Measurements from ENCODE around the gene PTPRF.

Gene PTPRF

DNA sequence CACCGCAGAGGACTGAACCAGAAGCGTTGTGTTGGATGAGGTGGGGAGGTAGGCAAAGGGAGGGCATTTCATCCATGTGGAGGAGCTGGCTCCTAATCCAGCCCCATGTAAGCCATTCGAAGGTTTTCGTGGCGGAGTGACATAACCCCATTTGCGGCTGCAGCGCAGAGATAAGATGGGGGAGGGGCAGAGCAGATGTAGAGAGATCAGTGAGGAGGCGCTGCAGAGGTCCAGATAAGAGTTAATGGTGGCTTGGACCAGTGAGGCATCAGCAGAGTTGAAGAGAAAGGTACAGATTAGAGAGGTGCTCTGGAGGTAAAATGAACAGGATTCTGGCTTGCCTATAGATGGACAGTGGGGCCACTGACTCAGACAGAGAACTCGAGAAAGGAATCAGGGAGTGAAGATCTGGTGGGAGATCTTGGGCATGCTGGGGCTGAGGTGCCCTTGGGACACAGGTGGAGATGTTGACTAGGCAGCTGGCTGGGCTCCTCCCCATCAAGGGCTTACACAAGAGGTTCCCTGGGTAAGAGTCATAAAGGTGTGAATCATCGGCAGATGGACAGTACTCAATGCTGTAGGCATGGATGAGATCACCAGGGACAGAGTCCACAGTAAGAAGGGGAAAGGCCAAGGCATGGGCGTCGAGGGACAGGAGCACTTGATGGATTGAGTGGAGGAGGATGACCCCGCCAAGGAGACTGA lies 7.8 kb upstream of the PTPRF start:
- H3K18ac ChIP-seq (ENCODE audit: low read length), result no peak overlapping the region
- H2BK12ac ChIP-seq (ENCODE audit: low read length), result no peak overlapping the region
- H3K14ac ChIP-seq (ENCODE audit: low read length), result no peak overlapping the region
- H3K4me3 ChIP-seq (ENCODE audit: low read length in 2 of 2), result no peak overlapping the region
- peaks cover 0 to 51% (median 0%) of the 10 kb centered on the region in 3 experiments for H3K27me3 ChIP-seq (ENCODE audit: control insufficient read depth in 3 of 3, insufficient read depth in 3 of 3, low read depth in 1 of 3, low read length in 3 of 3)
- no peak overlapping the region for H2BK120ac ChIP-seq (ENCODE audit: low read depth, low read length)
- no peak overlapping the region for H3K27ac ChIP-seq (replicated peaks; ENCODE audit: low read length)
- H2BK5ac ChIP-seq (ENCODE audit: low read length), result no peak overlapping the region
- H3K4me2 ChIP-seq (ENCODE audit: insufficient read depth, low read length, poor library complexity, severe bottlenecking), result no peak overlapping the region
- no peak overlapping the region for H3K9ac ChIP-seq (ENCODE audit: low read depth, low read length, poor library complexity)
- no CpG with 5 or more reads among the region's 13 CpGs for WGBS, 2 donors (ENCODE audit: extremely low coverage in 2 of 2, insufficient read length in 2 of 2, insufficient replicate concordance in 1 of 2)
- DNase-seq (ENCODE audit: low spot score), result no peak
- H3K4me1 ChIP-seq (ENCODE audit: control insufficient read depth in 2 of 2, insufficient read depth in 1 of 2, low read depth in 1 of 2, low read length in 2 of 2), result peaks cover 2% of the 10 kb centered on the region in 2 donors
- no peak overlapping the region for H3K4ac ChIP-seq (ENCODE audit: low read length)
- peak overlapping the region; percentile 33 for H4K8ac ChIP-seq (ENCODE audit: low read depth, low read length)
- no peak overlapping the region for H2AK5ac ChIP-seq (ENCODE audit: low read depth, low read length)
- no peak overlapping the region for H2BK15ac ChIP-seq (ENCODE audit: low read length)
- no peak overlapping the region for H4K91ac ChIP-seq (ENCODE audit: low read depth, low read length, poor library complexity)
- no peak overlapping the region for H2AFZ ChIP-seq (ENCODE audit: low read length)
- no peaks in the 10 kb centered on the region for H3K79me1 ChIP-seq (ENCODE audit: low read depth, low read length)
- H3K36me3 ChIP-seq (replicated peaks in 1 of 2; ENCODE audit: control insufficient read depth in 2 of 2, insufficient read depth in 2 of 2, low read length in 2 of 2), result no peaks in the 10 kb centered on the region
- no peak overlapping the region for H3K23ac ChIP-seq (ENCODE audit: low read depth, low read length, poor library complexity)
- H3K9me3 ChIP-seq (replicated peaks in 1 of 2; ENCODE audit: control insufficient read depth in 2 of 2, insufficient read depth in 1 of 2, low read depth in 1 of 2, low read length in 2 of 2), result peaks cover 0 to 2% of the 10 kb centered on the region in 2 donors

DNA sequence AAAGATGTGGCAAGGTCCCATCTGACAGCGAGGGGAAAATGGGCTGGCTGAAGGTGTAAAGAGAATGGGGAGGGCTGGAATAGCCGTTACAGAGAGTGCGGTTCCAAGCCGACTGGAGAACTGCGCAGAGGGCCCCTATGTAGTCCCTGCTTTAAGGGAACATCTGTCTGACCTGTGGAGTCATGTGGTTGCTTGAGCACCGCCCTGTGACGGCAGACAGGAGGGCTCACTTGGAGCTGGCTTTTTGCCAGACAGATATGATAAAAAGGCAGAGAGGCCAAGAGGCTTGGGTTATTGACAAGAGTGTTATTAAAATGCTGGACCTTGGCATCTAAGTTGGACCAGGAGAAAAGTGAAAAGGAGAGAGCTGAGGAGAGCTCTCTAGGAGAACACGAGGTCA lies 5.9 kb upstream of the PTPRF start:
- Histone ChIP-seq H4K91ac (ENCODE audit: low read depth, low read length, poor library complexity) (no peak overlapping the region), H3K4me1 (ENCODE audit: control insufficient read depth in 2 of 2, insufficient read depth in 1 of 2, low read depth in 1 of 2, low read length in 2 of 2) (peaks cover 2 to 4% of the 10 kb centered on the region in 2 donors), H2AFZ (ENCODE audit: low read length) (no peak overlapping the region), H3K4me2 (ENCODE audit: insufficient read depth, low read length, poor library complexity, severe bottlenecking) (no peak overlapping the region), H3K27me3 (ENCODE audit: control insufficient read depth in 3 of 3, insufficient read depth in 3 of 3, low read depth in 1 of 3, low read length in 3 of 3) (peaks cover 0 to 40% (median 0%) of the 10 kb centered on the region in 3 experiments), H3K14ac (ENCODE audit: low read length) (no peak overlapping the region), H2BK15ac (ENCODE audit: low read length) (no peak overlapping the region), H3K9me3 (replicated peaks in 1 of 2; ENCODE audit: control insufficient read depth in 2 of 2, insufficient read depth in 1 of 2, low read depth in 1 of 2, low read length in 2 of 2) (peaks cover 0 to 2% of the 10 kb centered on the region in 2 donors), H3K4ac (ENCODE audit: low read length) (no peak overlapping the region), H4K8ac (ENCODE audit: low read depth, low read length) (no peak overlapping the region), H2BK120ac (ENCODE audit: low read depth, low read length) (no peak overlapping the region), H3K27ac (replicated peaks; ENCODE audit: low read length) (no peak overlapping the region), H2AK5ac (ENCODE audit: low read depth, low read length) (no peak overlapping the region), H3K23ac (ENCODE audit: low read depth, low read length, poor library complexity) (no peak overlapping the region), H2BK5ac (ENCODE audit: low read length) (no peak overlapping the region), H3K18ac (ENCODE audit: low read length) (no peak overlapping the region), H3K4me3 (ENCODE audit: low read length in 2 of 2) (no peak overlapping the region), H3K9ac (ENCODE audit: low read depth, low read length, poor library complexity) (no peak overlapping the region), H3K79me1 (ENCODE audit: low read depth, low read length) (no peaks in the 10 kb centered on the region), H3K36me3 (replicated peaks in 1 of 2; ENCODE audit: control insufficient read depth in 2 of 2, insufficient read depth in 2 of 2, low read length in 2 of 2) (no peaks in the 10 kb centered on the region), H2BK12ac (ENCODE audit: low read length) (no peak overlapping the region)
- no CpG with 5 or more reads among the region's 8 CpGs for WGBS, 2 donors (ENCODE audit: extremely low coverage in 2 of 2, insufficient read length in 2 of 2, insufficient replicate concordance in 1 of 2)
- DNase-seq (ENCODE audit: low spot score), result no peak

DNA sequence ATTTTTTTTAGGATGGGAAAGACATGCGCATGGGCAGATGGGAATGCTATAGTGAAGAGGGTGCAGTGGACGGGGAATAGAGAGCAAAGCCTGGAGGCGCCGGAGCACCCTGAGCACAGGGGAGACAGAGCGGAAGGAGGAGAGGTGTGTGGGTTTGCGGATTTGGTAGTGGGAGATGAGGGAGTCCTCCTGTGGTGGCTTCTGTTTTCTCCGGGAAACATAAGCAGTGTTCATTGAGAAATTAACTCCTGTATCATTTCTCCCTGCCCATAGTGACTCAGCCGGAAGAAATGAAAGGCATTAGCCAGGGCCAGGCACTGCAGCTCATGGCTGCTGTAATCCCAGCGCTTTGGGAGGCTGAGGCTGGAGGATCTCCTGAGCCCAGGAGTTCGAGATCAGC lies 4.7 kb upstream of the PTPRF start:
- Histone ChIP-seq H2BK5ac (ENCODE audit: low read length) (no peak overlapping the region), H3K14ac (ENCODE audit: low read length) (no peak overlapping the region), H3K79me1 (ENCODE audit: low read depth, low read length) (no peaks in the 10 kb centered on the region), H3K4me2 (ENCODE audit: insufficient read depth, low read length, poor library complexity, severe bottlenecking) (no peak overlapping the region), H3K4ac (ENCODE audit: low read length) (no peak overlapping the region), H3K23ac (ENCODE audit: low read depth, low read length, poor library complexity) (no peak overlapping the region), H2BK12ac (ENCODE audit: low read length) (no peak overlapping the region), H3K4me1 (ENCODE audit: control insufficient read depth in 2 of 2, insufficient read depth in 1 of 2, low read depth in 1 of 2, low read length in 2 of 2) (peaks cover 4 to 5% of the 10 kb centered on the region in 2 donors), H2BK15ac (ENCODE audit: low read length) (no peak overlapping the region), H2AK5ac (ENCODE audit: low read depth, low read length) (no peak overlapping the region), H3K18ac (ENCODE audit: low read length) (no peak overlapping the region), H3K9me3 (replicated peaks in 1 of 2; ENCODE audit: control insufficient read depth in 2 of 2, insufficient read depth in 1 of 2, low read depth in 1 of 2, low read length in 2 of 2) (peaks cover 0 to under 1% of the 10 kb centered on the region in 2 donors), H2AFZ (ENCODE audit: low read length) (no peak overlapping the region), H3K27ac (replicated peaks; ENCODE audit: low read length) (no peak overlapping the region), H4K91ac (ENCODE audit: low read depth, low read length, poor library complexity) (no peak overlapping the region), H3K9ac (ENCODE audit: low read depth, low read length, poor library complexity) (no peak overlapping the region), H3K36me3 (replicated peaks in 1 of 2; ENCODE audit: control insufficient read depth in 2 of 2, insufficient read depth in 2 of 2, low read length in 2 of 2) (no peaks in the 10 kb centered on the region), H3K27me3 (ENCODE audit: control insufficient read depth in 3 of 3, insufficient read depth in 3 of 3, low read depth in 1 of 3, low read length in 3 of 3) (peaks cover 0 to 28% (median 0%) of the 10 kb centered on the region in 3 experiments), H4K8ac (ENCODE audit: low read depth, low read length) (no peak overlapping the region), H3K4me3 (ENCODE audit: low read length in 2 of 2) (no peak overlapping the region), H2BK120ac (ENCODE audit: low read depth, low read length) (no peak overlapping the region)
- no CpG with 5 or more reads among the region's 10 CpGs for WGBS, 2 donors (ENCODE audit: extremely low coverage in 2 of 2, insufficient read length in 2 of 2, insufficient replicate concordance in 1 of 2)
- DNase-seq (ENCODE audit: low spot score), result no peak

DNA sequence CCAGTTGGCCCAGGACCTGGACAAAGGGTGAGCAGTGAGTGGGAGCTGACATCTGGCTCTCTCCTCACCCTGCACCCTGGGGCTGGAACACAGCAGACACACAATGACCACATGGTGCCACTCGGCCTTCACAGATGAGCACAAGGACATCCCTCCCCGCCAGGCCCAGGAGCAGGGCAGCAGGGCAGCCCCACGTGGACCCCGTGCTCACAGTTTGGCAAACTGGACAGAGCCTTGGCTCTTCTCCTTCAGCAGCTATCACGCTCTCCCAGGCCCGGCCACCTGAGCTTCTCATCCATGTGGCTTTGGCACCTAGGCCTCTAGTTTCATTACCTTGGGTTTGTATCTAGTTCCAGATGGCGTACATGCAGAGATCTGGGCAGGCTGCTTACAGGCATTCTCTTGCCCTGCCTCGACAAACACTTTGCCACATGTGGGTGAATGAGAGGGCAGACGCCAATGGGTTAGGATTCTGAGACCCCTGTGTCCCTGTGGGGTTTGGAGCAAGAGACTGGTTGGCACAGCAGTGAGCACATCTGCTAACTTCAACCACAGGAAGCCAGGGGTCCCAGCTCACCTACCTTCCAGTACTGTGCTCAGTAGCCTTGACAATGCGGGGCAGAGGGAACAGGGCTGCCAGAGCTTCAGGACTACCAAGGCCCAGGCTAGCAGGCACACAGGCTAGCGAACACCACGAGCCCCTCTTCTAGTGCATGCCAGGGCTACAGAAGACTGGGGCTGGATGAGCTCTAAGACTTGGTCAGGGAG lies 3.4 kb upstream of the PTPRF start:
- Histone ChIP-seq H2BK5ac (ENCODE audit: low read length) (peak overlapping the region; percentile 58), H3K4me2 (ENCODE audit: insufficient read depth, low read length, poor library complexity, severe bottlenecking) (no peak overlapping the region), H3K27ac (replicated peaks; ENCODE audit: low read length) (no peak overlapping the region), H2BK15ac (ENCODE audit: low read length) (no peak overlapping the region), H3K9ac (ENCODE audit: low read depth, low read length, poor library complexity) (peak overlapping the region; percentile 73), H3K18ac (ENCODE audit: low read length) (no peak overlapping the region), H3K36me3 (replicated peaks in 1 of 2; ENCODE audit: control insufficient read depth in 2 of 2, insufficient read depth in 2 of 2, low read length in 2 of 2) (no peaks in the 10 kb centered on the region), H4K91ac (ENCODE audit: low read depth, low read length, poor library complexity) (no peak overlapping the region), H3K4ac (ENCODE audit: low read length) (no peak overlapping the region), H3K27me3 (ENCODE audit: control insufficient read depth in 3 of 3, insufficient read depth in 3 of 3, low read depth in 1 of 3, low read length in 3 of 3) (peaks cover 0 to 16% (median 0%) of the 10 kb centered on the region in 3 experiments), H2AFZ (ENCODE audit: low read length) (no peak overlapping the region), H2AK5ac (ENCODE audit: low read depth, low read length) (peak overlapping the region; percentile 82), H3K4me1 (ENCODE audit: control insufficient read depth in 2 of 2, insufficient read depth in 1 of 2, low read depth in 1 of 2, low read length in 2 of 2) (peaks cover 6 to 9% of the 10 kb centered on the region in 2 donors), H4K8ac (ENCODE audit: low read depth, low read length) (no peak overlapping the region), H3K79me1 (ENCODE audit: low read depth, low read length) (no peaks in the 10 kb centered on the region), H2BK12ac (ENCODE audit: low read length) (no peak overlapping the region), H3K23ac (ENCODE audit: low read depth, low read length, poor library complexity) (peak overlapping the region; percentile 60), H2BK120ac (ENCODE audit: low read depth, low read length) (no peak overlapping the region), H3K14ac (ENCODE audit: low read length) (no peak overlapping the region), H3K9me3 (replicated peaks in 1 of 2; ENCODE audit: control insufficient read depth in 2 of 2, insufficient read depth in 1 of 2, low read depth in 1 of 2, low read length in 2 of 2) (no peaks in the 10 kb centered on the region), H3K4me3 (ENCODE audit: low read length in 2 of 2) (no peak overlapping the region)
- no peak for DNase-seq (ENCODE audit: low spot score)
- no CpG with 5 or more reads among the region's 12 CpGs for WGBS, 2 donors (ENCODE audit: extremely low coverage in 2 of 2, insufficient read length in 2 of 2, insufficient replicate concordance in 1 of 2)
